Panc1 (cell line): ENCODE results near the gene UFSP1. TPM values are rescaled to one million over a fixed set of nuclear protein-coding genes. Genes with fewer than 3 reads are reported as not detected.

Source experiments
- ATAC-seq: fragments of 200-7000 bp; cut with Tn5 transposase; 2 replicates; pipeline ENCODE4 v1.9.1; 2020; ENCODE audit warnings: mild to moderate bottlenecking, moderate library complexity
- BruUV-seq: library from RNA; stranded (reverse); fragments of 400-500 nt; replicated peaks from 2 replicates; lab custom pipeline; 2021; lab: Mats Ljungman, UMichigan
- CTCF ChIA-PET: fragments of 300-600 bp; sonication (Branson Sonifier 250); formaldehyde crosslinking; loops from one replicate; lab custom pipeline; 2022; ENCODE audit warnings: antibody characterized with exemption; lab: Charles Lee
- POLR2A ChIA-PET: fragments of 300-600 bp; sonication (Branson Sonifier 250); formaldehyde crosslinking; loops from one replicate; lab custom pipeline; 2022; ENCODE audit warnings: antibody characterized with exemption; lab: Charles Lee
- DNase-seq: peaks from one replicate; pipeline ENCODE4 v3.0.0-alpha.2; 2010; ENCODE audit warnings: low read depth, low spot score
- H3K27ac ChIP-seq: 2 replicates; pipeline ENCODE4 v1.5.1; 2011; ENCODE audit warnings: mild to moderate bottlenecking, low read length, inconsistent platforms
- H3K27me3 ChIP-seq: fragments of 200-500 bp; sonication (Bioruptor generic); 2 replicates; pipeline ENCODE4 v1.6.0; 2014; ENCODE audit warnings: low read length, inconsistent platforms; ENCODE audit not compliant: control insufficient read depth, insufficient read depth
- H3K36me3 ChIP-seq: fragments of 200-500 bp; sonication (Bioruptor generic); 2 replicates; pipeline ENCODE4 v1.5.1; 2014; ENCODE audit warnings: inconsistent platforms, mild to moderate bottlenecking, low read length, moderate library complexity; ENCODE audit not compliant: control insufficient read depth, insufficient read depth
- H3K4me1 ChIP-seq: 2 replicates; pipeline ENCODE4 v1.5.1; 2011; ENCODE audit warnings: inconsistent platforms, mild to moderate bottlenecking, low read length, moderate library complexity; ENCODE audit not compliant: control insufficient read depth, insufficient read depth
- H3K4me3 ChIP-seq, 2 experiments: 2 replicates each; pipeline ENCODE4 v1.5.1; 2011 to 2012; ENCODE audit warnings: low read depth in 2 of 2, low read length in 2 of 2, mild to moderate bottlenecking in 2 of 2, inconsistent platforms in 1 of 2, moderate library complexity in 1 of 2
- H3K9me3 ChIP-seq: fragments of 200-500 bp; sonication (Bioruptor generic); 2 replicates; pipeline ENCODE4 v1.5.1; 2014; ENCODE audit warnings: low read depth, mild to moderate bottlenecking, inconsistent platforms, low read length, moderate library complexity; ENCODE audit not compliant: control insufficient read depth, insufficient read depth
- POLR2AphosphoS5 ChIP-seq: IDR thresholded peaks from 2 replicates; pipeline ENCODE4 v1.6.1; 2012; ENCODE audit warnings: mild to moderate bottlenecking, low read depth, low read length, moderate library complexity
- SIN3A ChIP-seq: IDR thresholded peaks from 2 replicates; pipeline ENCODE4 v1.6.1; 2012; ENCODE audit warnings: low read depth, mild to moderate bottlenecking, low read length, moderate library complexity, borderline replicate concordance; ENCODE audit not compliant: insufficient read depth
- TCF7L2 ChIP-seq: IDR thresholded peaks from 2 replicates; pipeline ENCODE4 v1.6.1; 2011; ENCODE audit warnings: mild to moderate bottlenecking, low read depth, low read length, inconsistent platforms
- in situ Hi-C: cut with HindIII; loops from 2 replicates; pipeline ENCODE4 v1.10.0; 2016; ENCODE audit warnings: low sequenced_read_pairs, low pct_unique_long_range_greater_than_20kb
- intact Hi-C: fragments of 100-400 bp; cut with micrococcal nuclease; formaldehyde crosslinking; loops from one replicate; pipeline ENCODE4 v1.10.0; 2022; ENCODE audit not compliant: unreplicated experiment
- total RNA-seq: library from RNA; stranded (reverse); gene quantifications from one replicate; pipeline ENCODE4 v1.2.1, GENCODE V29; 2021; ENCODE audit not compliant: unreplicated experiment
- TF ChIP-seq, protein P1 (sequence below): fragments of 450-650 bp; IDR thresholded peaks from 2 replicates; pipeline ENCODE4 v1.5.1; 2017; ENCODE audit warnings: mild to moderate bottlenecking
- TF ChIP-seq, protein P2 (sequence below), 2 experiments: IDR thresholded peaks; 2 replicates each; pipeline ENCODE4 v1.6.1; 2011 to 2012; ENCODE audit warnings: low read depth in 2 of 2, control low read depth in 1 of 2, low read length in 1 of 2, mild to moderate bottlenecking in 1 of 2, moderate library complexity in 1 of 2; ENCODE audit not compliant: insufficient read depth in 1 of 2

Gene UFSP1
- total RNA-seq, 1 experiment from 2014 or later, result 3.3 TPM

DNA sequence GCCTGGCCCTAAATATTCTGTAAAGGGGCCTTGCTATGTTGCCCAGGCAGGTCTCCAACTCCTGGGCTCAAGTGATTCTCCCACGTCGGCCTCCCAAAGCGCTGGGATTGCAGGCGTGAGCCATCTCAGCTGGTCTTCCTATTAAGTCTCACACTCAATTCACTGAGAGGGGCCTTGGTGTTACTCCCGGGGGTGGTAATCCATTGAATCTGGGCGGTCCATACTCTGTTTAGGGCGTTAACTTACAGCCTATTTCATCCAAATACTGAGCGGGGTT, 15.3 kb downstream of the UFSP1 start:
- no peak for TF ChIP-seq TCF7L2
- no peak for TF ChIP-seq SIN3A
- no peak for TF ChIP-seq POLR2AphosphoS5
- TF ChIP-seq, protein P1, sequence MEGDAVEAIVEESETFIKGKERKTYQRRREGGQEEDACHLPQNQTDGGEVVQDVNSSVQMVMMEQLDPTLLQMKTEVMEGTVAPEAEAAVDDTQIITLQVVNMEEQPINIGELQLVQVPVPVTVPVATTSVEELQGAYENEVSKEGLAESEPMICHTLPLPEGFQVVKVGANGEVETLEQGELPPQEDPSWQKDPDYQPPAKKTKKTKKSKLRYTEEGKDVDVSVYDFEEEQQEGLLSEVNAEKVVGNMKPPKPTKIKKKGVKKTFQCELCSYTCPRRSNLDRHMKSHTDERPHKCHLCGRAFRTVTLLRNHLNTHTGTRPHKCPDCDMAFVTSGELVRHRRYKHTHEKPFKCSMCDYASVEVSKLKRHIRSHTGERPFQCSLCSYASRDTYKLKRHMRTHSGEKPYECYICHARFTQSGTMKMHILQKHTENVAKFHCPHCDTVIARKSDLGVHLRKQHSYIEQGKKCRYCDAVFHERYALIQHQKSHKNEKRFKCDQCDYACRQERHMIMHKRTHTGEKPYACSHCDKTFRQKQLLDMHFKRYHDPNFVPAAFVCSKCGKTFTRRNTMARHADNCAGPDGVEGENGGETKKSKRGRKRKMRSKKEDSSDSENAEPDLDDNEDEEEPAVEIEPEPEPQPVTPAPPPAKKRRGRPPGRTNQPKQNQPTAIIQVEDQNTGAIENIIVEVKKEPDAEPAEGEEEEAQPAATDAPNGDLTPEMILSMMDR, result no peak
- TF ChIP-seq, protein P2, sequence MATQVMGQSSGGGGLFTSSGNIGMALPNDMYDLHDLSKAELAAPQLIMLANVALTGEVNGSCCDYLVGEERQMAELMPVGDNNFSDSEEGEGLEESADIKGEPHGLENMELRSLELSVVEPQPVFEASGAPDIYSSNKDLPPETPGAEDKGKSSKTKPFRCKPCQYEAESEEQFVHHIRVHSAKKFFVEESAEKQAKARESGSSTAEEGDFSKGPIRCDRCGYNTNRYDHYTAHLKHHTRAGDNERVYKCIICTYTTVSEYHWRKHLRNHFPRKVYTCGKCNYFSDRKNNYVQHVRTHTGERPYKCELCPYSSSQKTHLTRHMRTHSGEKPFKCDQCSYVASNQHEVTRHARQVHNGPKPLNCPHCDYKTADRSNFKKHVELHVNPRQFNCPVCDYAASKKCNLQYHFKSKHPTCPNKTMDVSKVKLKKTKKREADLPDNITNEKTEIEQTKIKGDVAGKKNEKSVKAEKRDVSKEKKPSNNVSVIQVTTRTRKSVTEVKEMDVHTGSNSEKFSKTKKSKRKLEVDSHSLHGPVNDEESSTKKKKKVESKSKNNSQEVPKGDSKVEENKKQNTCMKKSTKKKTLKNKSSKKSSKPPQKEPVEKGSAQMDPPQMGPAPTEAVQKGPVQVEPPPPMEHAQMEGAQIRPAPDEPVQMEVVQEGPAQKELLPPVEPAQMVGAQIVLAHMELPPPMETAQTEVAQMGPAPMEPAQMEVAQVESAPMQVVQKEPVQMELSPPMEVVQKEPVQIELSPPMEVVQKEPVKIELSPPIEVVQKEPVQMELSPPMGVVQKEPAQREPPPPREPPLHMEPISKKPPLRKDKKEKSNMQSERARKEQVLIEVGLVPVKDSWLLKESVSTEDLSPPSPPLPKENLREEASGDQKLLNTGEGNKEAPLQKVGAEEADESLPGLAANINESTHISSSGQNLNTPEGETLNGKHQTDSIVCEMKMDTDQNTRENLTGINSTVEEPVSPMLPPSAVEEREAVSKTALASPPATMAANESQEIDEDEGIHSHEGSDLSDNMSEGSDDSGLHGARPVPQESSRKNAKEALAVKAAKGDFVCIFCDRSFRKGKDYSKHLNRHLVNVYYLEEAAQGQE (IDR thresholded peaks at IDR 0.05; ENCODE audit: insufficient read depth in 1 of 2, low read depth in 2 of 2, low read length in 1 of 2), result no peak
- peaks cover 8% of the 10 kb centered on the region for H3K4me1 ChIP-seq
- peak overlapping the region; percentile 98 for H3K27ac ChIP-seq
- H3K36me3 ChIP-seq, result no peaks in the 10 kb centered on the region; the same call in none of the 2 replicates
- no peak for DNase-seq
- CTCF ChIA-PET, result no interaction called here
- intact Hi-C loops, result no loop called here
- POLR2A ChIA-PET, result no interaction called here
- H3K27me3 ChIP-seq, result no peaks in the 10 kb centered on the region
- no peaks in the 10 kb centered on the region for H3K9me3 ChIP-seq
- ATAC-seq, result peak; percentile 7
- peak overlapping the region; percentile 86 to 98 for H3K4me3 ChIP-seq
- in situ Hi-C loops, result no loop called here
- no TSS peak for BruUV-seq

DNA sequence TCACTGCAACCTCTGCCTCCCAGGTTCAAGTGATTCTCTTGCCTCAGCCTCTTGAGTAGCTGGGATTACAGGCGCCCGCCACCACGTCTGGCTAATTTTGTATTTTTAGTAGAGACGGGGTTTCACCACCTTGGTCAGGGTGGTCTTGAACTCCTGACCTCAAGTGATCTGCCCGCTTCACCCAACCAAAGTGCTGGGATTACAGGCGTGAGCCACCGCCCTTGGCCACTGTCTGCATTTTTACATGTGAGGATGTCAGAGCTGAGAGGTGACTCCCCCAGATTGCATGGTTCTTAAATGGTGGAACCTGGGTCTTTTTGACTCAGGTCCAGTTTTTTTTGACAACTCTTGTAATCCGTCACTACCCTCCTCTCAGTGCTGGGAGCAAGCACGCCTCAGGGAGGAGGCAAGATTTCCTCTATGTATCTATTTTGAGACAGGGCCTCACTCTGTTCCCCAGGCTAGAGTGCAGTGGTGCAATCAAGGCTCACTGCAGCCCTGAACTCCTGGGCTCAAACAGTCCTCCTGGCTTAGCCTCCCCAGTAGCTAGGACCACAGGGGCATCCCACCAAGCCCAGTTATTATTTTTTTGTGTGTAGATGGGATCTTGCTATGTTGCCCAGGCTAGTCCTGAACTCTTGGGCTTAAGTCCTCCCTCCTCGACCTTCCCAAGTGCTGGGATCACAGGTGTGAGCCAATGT, 15.8 kb downstream of the UFSP1 start:
- intact Hi-C loops (no loop called here), in situ Hi-C loops (no loop called here)
- POLR2A ChIA-PET, result no interaction called here
- CTCF ChIA-PET, result no interaction called here
- peak overlapping the region; percentile 86 to 98 for H3K4me3 ChIP-seq
- H3K27me3 ChIP-seq, result no peaks in the 10 kb centered on the region
- DNase-seq (no peak), ATAC-seq (no peak)
- no TSS peak for BruUV-seq
- peak overlapping the region; percentile 98 for H3K27ac ChIP-seq
- H3K36me3 ChIP-seq, result no peaks in the 10 kb centered on the region; the same call in none of the 2 replicates
- TF ChIP-seq, protein P1, result no peak
- no peak for TF ChIP-seq SIN3A
- TF ChIP-seq, protein P2 (IDR thresholded peaks at IDR 0.05; ENCODE audit: insufficient read depth in 1 of 2, low read depth in 2 of 2, low read length in 1 of 2), result no peak
- TF ChIP-seq POLR2AphosphoS5, result no peak
- TF ChIP-seq TCF7L2, result no peak
- no peaks in the 10 kb centered on the region for H3K9me3 ChIP-seq
- H3K4me1 ChIP-seq, result peaks cover 8% of the 10 kb centered on the region
